Activated CD8-positive, alpha-beta T cell treated with anti-CD3 and anti-CD28 coated beads for 36 hours (primary cell): ENCODE results near the gene CTNNA3. TPM values are rescaled to one million over a fixed set of nuclear protein-coding genes. Genes with fewer than 3 reads are reported as not detected.

Experiments used
- ATAC-seq: fragments of 200-7000 bp; cut with Tn5 transposase; one replicate; pipeline ENCODE4 v1.10.0; 2021; ENCODE audit warnings: mild to moderate bottlenecking, moderate library complexity
- CTCF ChIA-PET: fragments of 350-600 bp; sonication (Branson Sonifier 250); formaldehyde crosslinking; loops from one replicate; lab custom pipeline; 2021; ENCODE audit warnings: antibody characterized with exemption; lab: Charles Lee
- POLR2A ChIA-PET: fragments of 350-600 bp; sonication (Branson Sonifier 250); formaldehyde crosslinking; loops from one replicate; lab custom pipeline; 2021; ENCODE audit warnings: antibody characterized with exemption; lab: Charles Lee
- DNase-seq: peaks from one replicate; pipeline ENCODE4 v3.0.0-alpha.2; 2020
- H3K27ac Mint-ChIP-seq: one replicate; pipeline ENCODE4 v1.8.0; 2021; ENCODE audit warnings: mild to moderate bottlenecking, mixed read lengths
- H3K27me3 Mint-ChIP-seq: one replicate; pipeline ENCODE4 v1.8.0; 2021; ENCODE audit warnings: mixed read lengths
- H3K36me3 Mint-ChIP-seq: one replicate; pipeline ENCODE4 v1.8.0; 2021; ENCODE audit warnings: low read depth, mixed read lengths
- H3K4me1 Mint-ChIP-seq: one replicate; pipeline ENCODE4 v1.8.0; 2021; ENCODE audit warnings: low read depth, mixed read lengths
- H3K4me3 Mint-ChIP-seq: one replicate; pipeline ENCODE4 v1.8.0; 2021; ENCODE audit warnings: mild to moderate bottlenecking, moderate library complexity, mixed read lengths
- H3K9me3 Mint-ChIP-seq: one replicate; pipeline ENCODE4 v1.8.0; 2021; ENCODE audit warnings: mixed read lengths
- CTCF ChIP-seq: fragments of 200-600 bp; IDR thresholded peaks from one replicate; pipeline ENCODE4 v1.8.0; 2022; ENCODE audit warnings: antibody characterized with exemption, mild to moderate bottlenecking
- intact Hi-C: fragments of 100-400 bp; cut with micrococcal nuclease; formaldehyde crosslinking; loops from one replicate; pipeline ENCODE4 v1.10.0; 2022
- total RNA-seq, 2 experiments: library from RNA; stranded (reverse); gene quantifications; one replicate each; pipeline ENCODE4 v1.2.3, GENCODE V29; 2021

Gene CTNNA3
- total RNA-seq, 2 experiments from 2014 or later: not detected

- H3K27ac Mint-ChIP-seq: no peak overlapping the region
- DNase-seq: no peak
- CTCF ChIA-PET: no interaction called here
- POLR2A ChIA-PET: no interaction called here
- no peak for ATAC-seq
- H3K36me3 Mint-ChIP-seq: no peaks in the 10 kb centered on the region
- intact Hi-C loops: no loop called here
- H3K9me3 Mint-ChIP-seq: no peaks in the 10 kb centered on the region
- no peak for TF ChIP-seq CTCF
- H3K27me3 Mint-ChIP-seq: no peaks in the 10 kb centered on the region
- H3K4me3 Mint-ChIP-seq: no peak overlapping the region
- H3K4me1 Mint-ChIP-seq: no peaks in the 10 kb centered on the region
Observed at GRCh38 chr10:67280405-67280804, 415.6 kb downstream of the CTNNA3 start.

GRCh38 chr10:67277402-67277801 is 418.6 kb downstream of the CTNNA3 start:
- Mint-ChIP-seq H3K27ac (no peak overlapping the region), H3K27me3 (no peaks in the 10 kb centered on the region), H3K4me3 (no peak overlapping the region), H3K36me3 (no peaks in the 10 kb centered on the region), H3K4me1 (no peaks in the 10 kb centered on the region), H3K9me3 (no peaks in the 10 kb centered on the region)
- CTCF ChIA-PET: no interaction called here
- TF ChIP-seq CTCF: no peak
- ATAC-seq (no peak), DNase-seq (no peak)
- POLR2A ChIA-PET: no interaction called here
- intact Hi-C loops: no loop called here

GRCh38 chr10:67269828-67270227 is 426.2 kb downstream of the CTNNA3 start:
- intact Hi-C loops: no loop called here
- Mint-ChIP-seq H3K4me3 (no peak overlapping the region), H3K9me3 (no peaks in the 10 kb centered on the region), H3K27me3 (no peaks in the 10 kb centered on the region), H3K4me1 (no peaks in the 10 kb centered on the region), H3K36me3 (no peaks in the 10 kb centered on the region), H3K27ac (no peak overlapping the region)
- TF ChIP-seq CTCF: no peak
- DNase-seq (no peak), ATAC-seq (no peak)
- ChIA-PET POLR2A (interaction anchor here (0.6 kb wide), 1 partner anchor 116 kb away, joined by 3 read pairs; no protein-coding TSS in a partner anchor), CTCF (no interaction called here)

GRCh38 chr10:67268146-67268545 is 427.8 kb downstream of the CTNNA3 start:
- intact Hi-C loops: no loop called here
- Mint-ChIP-seq H3K9me3 (no peaks in the 10 kb centered on the region), H3K4me1 (no peaks in the 10 kb centered on the region), H3K36me3 (no peaks in the 10 kb centered on the region), H3K27ac (no peak overlapping the region), H3K27me3 (no peaks in the 10 kb centered on the region), H3K4me3 (no peak overlapping the region)
- ATAC-seq (no peak), DNase-seq (no peak)
- POLR2A ChIA-PET: no interaction called here
- CTCF ChIA-PET: no interaction called here
- TF ChIP-seq CTCF: no peak

GRCh38 chr10:67262675-67263074 is 433.3 kb downstream of the CTNNA3 start:
- peaks cover 1% of the 10 kb centered on the region for H3K27me3 Mint-ChIP-seq
- TF ChIP-seq CTCF: no peak
- no peaks in the 10 kb centered on the region for H3K9me3 Mint-ChIP-seq
- intact Hi-C loops: no loop called here
- no peak overlapping the region for H3K27ac Mint-ChIP-seq
- no peaks in the 10 kb centered on the region for H3K36me3 Mint-ChIP-seq
- ChIA-PET CTCF (no interaction called here), POLR2A (interaction anchor here (0.6 to 0.7 kb wide), 3 partner anchors 23 to 1089 kb away, joined by 3 to 4 read pairs (median 3); no protein-coding TSS in a partner anchor)
- DNase-seq (no peak), ATAC-seq (no peak)
- H3K4me1 Mint-ChIP-seq: no peaks in the 10 kb centered on the region
- no peak overlapping the region for H3K4me3 Mint-ChIP-seq
